NCI-H510A (cell line): ENCODE measurements around the gene CENPP.

Experiments
- DNase-seq: peaks from one replicate; lab custom pipeline; 2025; lab: John Stamatoyannopoulos, UW

CENPP gene

DNA sequence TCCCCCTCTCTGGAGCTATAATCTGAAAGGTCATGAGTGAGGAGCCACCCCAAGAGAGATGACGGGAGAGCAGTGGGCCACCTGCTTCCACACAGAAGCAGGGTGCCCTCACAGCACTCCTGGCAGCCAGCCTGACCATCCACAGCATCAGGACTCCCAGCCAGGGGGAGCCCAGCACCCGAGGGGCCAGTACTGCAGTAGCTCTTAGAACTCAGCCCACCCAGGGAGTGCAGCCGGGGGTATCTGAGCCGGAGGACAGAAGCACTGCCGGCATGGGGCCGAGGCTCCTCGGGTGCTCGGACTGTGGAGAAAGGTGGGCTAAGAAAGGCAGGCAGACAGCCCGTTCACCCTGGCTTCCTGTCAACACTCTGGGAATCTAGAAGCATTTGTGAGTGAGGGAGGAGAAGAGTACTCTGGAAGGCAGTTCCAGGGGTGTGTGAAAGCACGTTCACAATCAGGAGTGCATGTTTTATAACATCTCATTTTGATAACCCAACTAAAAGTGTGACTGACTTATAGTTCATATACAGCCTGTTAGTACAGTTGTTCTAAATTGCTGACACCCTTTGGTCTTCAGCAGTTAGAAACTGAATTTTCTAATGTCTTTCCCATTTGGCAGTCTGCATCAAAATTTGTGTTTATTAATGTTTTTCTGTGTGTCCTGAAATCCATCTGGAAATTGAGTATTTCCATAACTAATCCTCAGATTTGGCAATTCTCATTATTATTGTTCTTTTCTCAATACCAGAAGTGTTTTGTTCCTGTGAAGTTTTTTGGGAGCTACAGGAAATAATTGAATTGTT, 182.5 kb downstream of the CENPP start:
- DNase-seq: no peak

GRCh38 chr9:92509050-92509449, 183.3 kb downstream of the CENPP start:
- no peak for DNase-seq

- DNase-seq: no peak
Measured at GRCh38 chr9:92510747-92511146, 185.0 kb downstream of the CENPP start.

- DNase-seq: no peak
Measured at GRCh38 chr9:92512622-92513021, 186.9 kb downstream of the CENPP start.

DNA sequence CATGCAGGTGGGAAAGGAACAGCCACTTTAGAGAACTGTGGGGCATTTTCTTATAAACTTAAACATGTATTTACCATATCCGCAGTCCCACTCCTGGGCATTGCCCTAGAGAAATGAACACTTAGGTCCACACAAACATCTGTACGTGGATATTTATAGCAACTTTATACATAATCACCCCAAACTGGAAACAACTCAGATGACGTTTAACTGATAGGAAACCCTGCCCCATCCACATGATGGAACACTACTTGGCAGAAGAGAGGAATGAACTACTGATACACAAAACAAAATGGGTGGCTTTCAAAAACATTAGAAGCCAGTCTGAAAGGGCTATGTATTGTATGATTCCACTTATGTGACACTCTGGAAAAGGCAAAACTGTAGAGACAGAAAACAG, 187.6 kb downstream of the CENPP start:
- DNase-seq: no peak

DNA sequence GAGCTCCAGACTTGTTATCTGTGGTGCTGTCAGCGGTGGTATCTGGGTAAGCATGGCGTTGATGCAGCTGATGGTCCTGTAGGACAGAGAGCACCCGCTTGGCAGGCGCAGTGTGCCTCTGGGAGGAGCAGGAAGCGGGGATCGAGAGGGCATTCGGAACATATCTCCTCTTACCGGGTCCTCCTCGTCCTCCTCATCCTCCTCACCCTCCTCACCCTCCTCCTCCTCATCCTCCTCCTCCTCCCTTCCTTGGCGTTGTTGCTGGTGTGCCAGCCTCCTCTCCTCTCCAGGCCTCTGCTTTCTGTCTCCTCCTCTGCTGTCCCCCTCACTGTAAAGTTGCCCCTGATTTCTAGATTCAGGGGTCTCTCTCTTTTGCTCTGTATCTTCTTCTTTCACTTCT, 188.9 kb downstream of the CENPP start:
- DNase-seq: no peak

DNA sequence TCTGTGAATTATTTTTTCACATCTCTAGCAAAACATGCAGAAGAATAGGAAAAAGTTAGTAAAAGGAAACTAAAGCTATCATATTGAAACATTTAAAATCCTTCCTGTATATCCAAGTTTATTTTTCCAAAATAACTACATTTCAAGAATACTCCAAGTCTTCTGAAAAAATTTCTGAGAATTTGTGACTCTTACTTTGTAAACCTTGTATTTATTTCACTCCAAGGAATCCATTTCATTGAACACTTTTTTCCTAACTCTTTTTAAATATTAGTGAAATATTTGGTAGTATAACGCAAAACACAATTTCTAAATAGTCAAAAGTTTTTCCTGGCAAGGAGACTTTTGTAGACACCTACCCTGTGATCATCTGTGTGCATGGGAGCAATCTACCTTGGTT, 190.8 kb downstream of the CENPP start:
- DNase-seq: no peak

GRCh38 chr9:92517046-92517445, 191.3 kb downstream of the CENPP start:
- no peak for DNase-seq

DNA sequence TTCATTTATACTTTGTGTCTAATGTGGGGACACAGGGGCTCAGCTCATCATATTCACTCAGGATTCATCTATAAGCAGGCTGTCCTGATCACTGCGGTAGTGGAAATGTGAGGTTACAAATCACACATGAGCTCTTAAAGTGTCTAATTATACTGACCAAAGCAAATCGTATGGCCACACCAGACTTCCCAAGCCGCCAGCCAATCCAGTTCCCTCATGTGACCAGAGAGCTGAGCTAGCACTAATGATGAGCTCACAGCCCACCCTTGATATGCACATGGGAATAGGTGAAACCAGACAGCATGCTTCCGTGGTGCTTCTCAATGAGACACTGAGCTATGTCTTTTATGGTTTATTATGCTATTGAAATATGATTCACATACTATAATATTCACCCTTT, 192.4 kb downstream of the CENPP start:
- DNase-seq: no peak

DNA sequence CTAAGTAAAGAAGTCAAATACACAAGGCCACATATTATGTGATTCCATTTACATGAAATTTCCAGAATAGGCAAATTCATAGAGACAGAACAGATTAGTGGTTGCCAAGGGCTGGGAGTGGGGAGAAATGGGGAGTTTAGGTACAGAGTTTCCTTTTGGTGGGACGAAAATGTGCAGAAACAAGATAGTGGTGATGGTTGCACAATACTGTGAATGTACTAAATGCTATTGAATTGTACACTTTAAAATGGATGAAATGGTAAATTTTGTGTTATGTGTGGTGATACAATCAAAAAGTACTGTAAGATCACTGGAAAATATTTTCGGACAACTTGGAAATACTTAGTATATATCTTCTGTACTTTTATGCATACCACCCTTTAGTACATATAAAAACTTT, 195.1 kb downstream of the CENPP start:
- no peak for DNase-seq

DNA sequence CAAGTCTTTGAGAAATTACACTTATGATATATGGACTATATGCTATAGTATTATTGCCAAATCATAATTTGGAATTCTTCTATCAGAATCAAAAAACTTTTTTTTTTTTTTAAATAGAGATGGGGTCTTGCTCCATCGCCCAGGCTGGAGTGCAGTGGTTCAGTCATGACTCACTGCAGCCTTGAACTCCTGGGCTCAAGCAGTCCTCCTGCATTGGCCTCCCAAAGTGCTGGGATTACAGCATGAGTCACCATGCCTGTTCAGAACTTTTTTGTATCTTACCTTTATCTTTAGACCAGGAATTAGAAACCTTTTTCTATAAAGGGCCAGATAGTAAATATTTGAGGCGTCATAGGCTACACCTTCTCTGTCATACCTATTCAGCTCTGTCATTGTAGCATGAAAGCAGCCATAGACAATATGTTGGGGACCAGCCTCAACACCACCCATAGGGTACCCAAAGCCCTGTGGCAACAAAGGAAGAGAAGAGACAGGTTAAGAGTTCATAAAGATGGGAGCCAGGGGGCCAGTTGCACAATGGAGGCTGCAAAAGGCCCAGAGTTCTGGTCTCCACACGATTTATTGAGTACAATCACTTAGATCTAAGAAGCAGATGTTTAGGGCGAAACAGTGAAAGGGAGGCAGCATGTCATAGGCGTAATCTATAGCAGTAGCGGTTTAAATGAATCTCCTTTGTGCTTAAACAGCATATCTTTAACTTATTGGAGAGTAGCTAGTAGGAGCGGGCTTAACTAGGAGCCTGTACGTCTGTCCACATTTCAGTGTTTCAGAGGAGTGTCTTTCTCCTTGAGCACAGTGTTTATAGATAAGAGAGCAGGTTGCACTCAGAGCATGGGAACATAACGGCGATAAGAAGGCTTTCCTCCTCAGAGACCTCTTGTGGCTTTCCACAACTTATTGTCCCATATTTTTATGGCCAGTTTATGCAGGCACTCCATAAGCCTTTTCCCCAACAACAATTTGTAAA, 197.5 kb downstream of the CENPP start:
- DNase-seq: no peak

DNA sequence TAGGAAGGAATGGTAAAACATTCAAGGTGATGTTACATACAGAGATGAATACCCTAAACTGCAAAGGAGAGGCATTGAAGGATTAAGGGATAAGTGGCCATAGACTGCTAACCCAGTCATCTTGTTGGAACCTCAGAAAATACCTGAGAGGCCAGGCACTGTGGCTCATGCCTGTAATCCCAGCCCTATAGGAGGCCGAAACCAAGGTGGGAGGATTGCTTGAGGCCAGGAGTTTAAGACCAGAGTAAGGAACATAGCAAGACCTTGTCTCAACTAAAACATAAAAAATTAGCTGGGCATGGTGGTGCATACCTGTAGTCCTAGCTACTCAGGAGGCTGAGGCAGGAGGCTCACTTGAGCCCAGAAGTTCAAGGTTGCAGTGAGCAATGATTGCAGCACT, 199.1 kb downstream of the CENPP start:
- no peak for DNase-seq

GRCh38 chr9:92525306-92525705, 199.6 kb downstream of the CENPP start:
- DNase-seq: no peak

DNA sequence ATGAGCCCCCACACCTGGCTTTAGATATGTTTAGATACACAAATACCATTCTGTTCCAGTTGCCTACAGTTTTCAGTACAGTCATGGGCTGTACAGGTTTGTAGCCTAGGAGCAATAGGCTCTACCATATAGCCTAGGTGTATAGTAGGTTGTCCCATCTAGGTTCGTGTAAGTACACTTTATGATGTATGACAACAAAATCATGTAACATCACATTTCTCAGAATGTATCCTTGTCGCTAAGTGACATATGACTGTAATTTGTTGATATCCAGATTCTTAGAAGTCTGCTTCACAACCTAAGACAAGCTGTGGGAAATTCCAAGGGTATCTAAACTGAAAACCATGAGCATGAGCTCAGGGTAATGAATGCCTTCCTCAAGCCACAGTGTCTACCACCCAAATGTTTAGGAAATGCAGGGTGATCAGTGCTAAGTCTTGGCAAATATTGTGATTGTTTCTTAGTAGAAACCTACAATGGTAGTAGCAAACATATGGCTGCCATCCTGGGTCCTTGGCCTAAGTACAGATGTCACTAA, 201.6 kb downstream of the CENPP start:
- no peak for DNase-seq

GRCh38 chr9:92527832-92528521, 202.2 kb downstream of the CENPP start:
- no peak for DNase-seq

DNA sequence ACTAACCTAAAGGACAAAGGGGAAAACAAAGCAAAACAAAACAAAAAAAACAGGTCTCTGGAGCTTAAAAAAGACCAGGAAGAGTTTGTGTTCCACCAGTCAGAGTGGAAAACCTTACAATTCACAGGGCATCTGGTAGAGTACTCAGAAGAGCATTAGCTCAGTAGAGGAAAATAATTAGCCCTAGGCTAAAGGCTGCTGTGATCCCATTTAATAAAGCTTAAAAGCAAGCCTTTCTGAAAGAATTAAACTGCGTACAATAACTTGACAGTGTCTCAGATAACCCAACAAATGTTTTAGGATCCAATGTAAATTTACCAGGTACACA, 202.7 kb downstream of the CENPP start:
- DNase-seq: no peak

GRCh38 chr9:92529124-92529523, 203.4 kb downstream of the CENPP start:
- DNase-seq: no peak

DNA sequence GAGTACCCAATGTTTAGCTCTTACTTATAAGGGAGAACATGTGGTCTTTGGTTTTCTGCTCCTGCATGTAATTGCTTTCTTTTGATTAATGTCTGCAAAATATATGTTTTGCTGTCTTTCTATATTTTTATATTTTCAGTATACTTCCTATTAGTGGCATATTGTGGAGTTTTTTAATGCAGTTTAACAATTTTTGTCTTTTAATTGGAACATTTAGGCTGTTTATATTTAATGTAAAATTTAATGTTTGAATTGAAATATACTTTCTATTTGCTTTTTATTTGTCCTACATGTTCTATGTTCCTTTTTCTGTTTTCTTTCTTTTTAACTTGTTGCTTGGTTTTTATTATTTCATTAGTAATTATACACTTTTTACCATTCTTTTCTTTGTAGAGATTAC, 205.1 kb downstream of the CENPP start:
- DNase-seq: no peak

- DNase-seq: no peak
Measured at GRCh38 chr9:92534204-92534603, 208.5 kb downstream of the CENPP start.

DNA sequence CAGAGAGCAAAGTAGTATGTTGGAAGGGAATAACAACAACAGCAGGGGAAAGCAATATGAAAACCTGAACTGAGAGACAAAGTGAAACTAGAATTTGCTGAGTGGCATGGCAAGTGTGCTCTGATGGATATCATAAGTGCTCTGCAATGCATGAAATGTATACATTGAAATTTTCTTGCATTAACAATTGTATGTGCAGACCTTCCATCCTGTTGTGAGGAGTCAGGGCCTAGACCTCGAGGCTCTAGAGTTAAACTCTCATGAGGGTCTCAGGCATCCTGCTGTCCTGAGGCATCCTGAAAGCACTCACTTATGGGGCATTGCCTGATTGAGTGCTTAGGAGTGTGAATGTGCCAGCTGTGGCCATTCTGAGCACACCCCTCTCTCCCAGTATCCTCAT, 208.9 kb downstream of the CENPP start:
- DNase-seq: no peak

DNA sequence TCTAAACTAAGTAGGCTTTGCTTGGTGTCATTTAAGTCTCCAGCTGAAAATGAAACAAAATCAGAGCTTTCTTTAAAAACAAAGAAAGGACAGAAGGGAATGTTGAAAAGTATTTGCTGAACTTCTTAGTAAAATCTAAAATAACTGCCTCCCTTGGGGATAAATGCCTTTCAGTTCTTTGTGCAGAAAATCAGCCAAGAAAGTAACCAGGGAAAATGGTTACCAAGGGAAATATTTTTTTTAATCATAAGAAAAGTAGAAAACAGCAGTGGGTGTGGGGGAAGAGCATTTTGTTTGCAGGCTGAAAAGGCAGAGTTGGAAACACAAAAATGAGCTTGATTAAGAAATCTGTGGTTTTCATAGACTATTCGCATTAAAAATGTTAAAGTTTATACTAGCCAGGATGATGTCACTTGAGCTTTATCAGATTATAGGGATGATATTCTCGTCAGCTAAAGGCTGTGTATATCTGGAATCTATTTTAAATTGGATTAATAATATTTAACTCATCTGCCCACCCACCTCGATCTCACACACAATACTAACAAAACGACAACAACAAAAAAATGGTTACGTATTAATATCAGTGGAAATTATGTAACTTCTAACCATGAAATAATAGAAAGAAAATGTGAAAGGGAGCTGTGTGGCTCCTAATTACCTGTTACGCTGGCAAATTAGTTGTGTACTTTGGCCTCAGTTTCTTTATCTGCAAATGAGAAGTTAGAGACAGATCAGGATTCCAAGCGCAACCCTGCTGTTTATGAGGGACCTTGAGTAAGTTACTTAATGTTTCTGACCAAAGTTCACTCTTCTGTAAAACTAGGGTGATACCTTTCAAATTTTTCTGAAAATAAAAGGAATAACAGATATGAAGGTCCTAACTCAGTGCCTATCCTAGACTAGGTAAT, 210.4 kb downstream of the CENPP start, which contains the start of gene ECM2:
Gene ECM2, minus strand, starts transcription at position 51 of the 911 bp plus-strand sequence. CDS start 13,124 bp downstream, outside the sequence.
- DNase-seq: no peak
